NB4 (cell line): ENCODE results near the gene CFAP58.

Experiments
- DNase-seq: peaks from one replicate; pipeline ENCODE4 v3.0.0; 2010; ENCODE audit warnings: low read depth
- H3K4me3 ChIP-seq: one replicate; pipeline ENCODE4 v1.5.1; 2011; ENCODE audit warnings: mild to moderate bottlenecking, low read depth, low read length, moderate library complexity
- MYC ChIP-seq: IDR thresholded peaks from 2 replicates; pipeline ENCODE4 v1.6.1; 2011; ENCODE audit warnings: low read depth, low read length
- POLR2A ChIP-seq: IDR thresholded peaks from 2 replicates; pipeline ENCODE4 v1.6.1; 2011; ENCODE audit warnings: mild to moderate bottlenecking; ENCODE audit not compliant: insufficient read length; ENCODE audit errors: extremely low read depth
- TF ChIP-seq, protein P1 (sequence below): IDR thresholded peaks from 2 replicates; pipeline ENCODE4 v1.6.1; 2011; ENCODE audit warnings: low read depth, low read length
- TF ChIP-seq, protein P2 (sequence below): IDR thresholded peaks from one replicate; pipeline ENCODE4 v1.5.1; 2012; ENCODE audit warnings: low read depth, low read length

CFAP58 gene

DNA sequence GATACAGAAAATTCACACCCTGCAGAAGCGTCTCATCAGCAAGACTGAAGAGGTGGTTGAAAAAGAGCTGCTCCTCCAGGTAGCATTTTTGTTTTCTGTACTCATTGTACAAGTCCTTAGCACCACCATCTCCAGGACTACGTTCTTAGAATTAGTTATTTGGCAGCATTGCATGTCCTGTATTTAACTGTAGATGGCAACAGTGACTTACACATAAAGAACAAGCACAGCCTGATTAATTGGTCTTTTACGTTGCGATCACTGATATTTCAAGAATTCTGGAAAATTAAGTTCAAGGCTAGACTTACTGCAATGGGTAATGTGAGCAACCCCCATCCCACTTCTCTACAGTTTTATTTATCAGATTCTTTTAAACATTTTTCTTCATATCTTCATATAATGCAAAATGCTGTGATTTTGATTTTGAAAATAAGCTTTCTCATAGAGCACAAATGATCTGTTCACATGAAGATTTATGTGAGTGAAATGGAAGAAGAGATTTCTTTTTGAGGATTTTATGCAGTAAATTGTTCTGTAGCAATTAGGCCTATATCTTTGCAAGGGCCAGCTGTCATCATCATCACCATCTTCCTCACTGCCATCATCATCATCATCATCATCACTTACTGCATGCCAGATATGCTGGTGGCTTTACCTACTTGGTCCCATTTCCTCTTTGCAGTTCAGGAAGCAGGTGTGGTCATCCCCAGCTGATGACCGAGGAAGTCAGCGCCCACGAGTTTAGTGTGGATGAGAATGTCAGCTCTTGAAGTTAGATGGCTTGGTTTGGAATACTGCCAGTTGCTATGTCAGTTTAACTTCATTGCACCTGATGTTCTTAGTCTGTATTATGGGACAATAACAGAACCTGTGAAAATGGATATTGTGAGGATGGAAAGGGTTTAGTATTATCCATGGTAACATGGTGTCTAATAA is 53.4 kb downstream of the CFAP58 start:
- peak; percentile 55 for DNase-seq

DNA sequence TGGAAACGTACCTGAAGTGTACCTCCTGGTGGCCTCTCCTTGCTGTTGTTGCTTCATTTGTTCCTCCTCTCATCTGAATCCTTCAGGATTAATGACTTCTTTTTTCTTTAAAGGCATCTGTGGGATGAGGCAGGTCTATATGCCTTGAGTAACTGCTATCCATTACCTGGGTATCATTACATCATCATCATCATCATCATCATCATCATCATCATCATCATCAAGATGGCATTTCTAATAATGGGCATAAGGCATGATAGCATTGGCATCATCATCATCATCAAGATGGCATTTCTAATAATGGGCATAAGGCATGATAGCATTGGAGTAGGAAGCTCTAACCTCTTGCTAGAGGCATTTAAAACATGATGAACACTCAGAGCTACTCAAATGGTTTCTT is 59.9 kb downstream of the CFAP58 start:
- TF ChIP-seq MYC (no peak), POLR2A (no peak)
- TF ChIP-seq, protein P1, sequence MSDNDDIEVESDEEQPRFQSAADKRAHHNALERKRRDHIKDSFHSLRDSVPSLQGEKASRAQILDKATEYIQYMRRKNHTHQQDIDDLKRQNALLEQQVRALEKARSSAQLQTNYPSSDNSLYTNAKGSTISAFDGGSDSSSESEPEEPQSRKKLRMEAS: no peak
- TF ChIP-seq, protein P2, sequence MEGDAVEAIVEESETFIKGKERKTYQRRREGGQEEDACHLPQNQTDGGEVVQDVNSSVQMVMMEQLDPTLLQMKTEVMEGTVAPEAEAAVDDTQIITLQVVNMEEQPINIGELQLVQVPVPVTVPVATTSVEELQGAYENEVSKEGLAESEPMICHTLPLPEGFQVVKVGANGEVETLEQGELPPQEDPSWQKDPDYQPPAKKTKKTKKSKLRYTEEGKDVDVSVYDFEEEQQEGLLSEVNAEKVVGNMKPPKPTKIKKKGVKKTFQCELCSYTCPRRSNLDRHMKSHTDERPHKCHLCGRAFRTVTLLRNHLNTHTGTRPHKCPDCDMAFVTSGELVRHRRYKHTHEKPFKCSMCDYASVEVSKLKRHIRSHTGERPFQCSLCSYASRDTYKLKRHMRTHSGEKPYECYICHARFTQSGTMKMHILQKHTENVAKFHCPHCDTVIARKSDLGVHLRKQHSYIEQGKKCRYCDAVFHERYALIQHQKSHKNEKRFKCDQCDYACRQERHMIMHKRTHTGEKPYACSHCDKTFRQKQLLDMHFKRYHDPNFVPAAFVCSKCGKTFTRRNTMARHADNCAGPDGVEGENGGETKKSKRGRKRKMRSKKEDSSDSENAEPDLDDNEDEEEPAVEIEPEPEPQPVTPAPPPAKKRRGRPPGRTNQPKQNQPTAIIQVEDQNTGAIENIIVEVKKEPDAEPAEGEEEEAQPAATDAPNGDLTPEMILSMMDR: no peak
- no peak overlapping the region for H3K4me3 ChIP-seq
- no peak for DNase-seq

More for the DNA sequence above, 53.4 kb downstream of the CFAP58 start:
- TF ChIP-seq, protein P2: peak; percentile 54
- TF ChIP-seq POLR2A: no peak
- no peak overlapping the region for H3K4me3 ChIP-seq

DNA sequence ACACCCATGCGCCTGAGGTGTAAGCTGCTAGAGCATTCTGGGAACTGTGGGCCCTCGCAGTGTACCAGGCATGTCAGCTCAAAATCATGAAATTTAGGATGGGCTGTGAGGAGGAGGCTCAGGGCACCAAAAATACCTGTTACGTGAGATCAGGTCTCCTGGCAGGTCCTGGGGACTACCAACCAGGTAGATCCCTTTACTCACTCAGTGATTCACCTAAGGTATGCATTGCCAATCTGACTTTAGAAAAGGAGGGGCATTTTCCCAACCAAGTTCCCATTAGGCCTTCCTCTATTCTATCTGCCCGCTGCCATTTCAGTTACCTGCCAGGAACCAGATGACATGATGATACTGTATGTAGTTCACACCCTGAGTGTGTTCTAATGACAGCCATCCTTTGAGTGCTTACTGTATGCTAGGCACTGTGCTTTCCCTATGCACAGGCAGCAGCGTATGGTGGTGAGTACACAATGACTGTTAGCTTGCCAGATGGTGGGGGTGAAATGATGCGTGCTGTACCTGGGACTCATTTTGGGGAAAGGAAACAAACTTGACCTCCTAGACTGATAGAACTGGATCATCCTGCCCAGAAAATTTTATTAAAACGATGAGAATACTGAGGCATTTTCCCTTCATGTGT is 62.0 kb downstream of the CFAP58 start:
- H3K4me3 ChIP-seq: no peak overlapping the region
- no peak for DNase-seq
- TF ChIP-seq MYC (no peak), POLR2A (no peak)
- TF ChIP-seq, protein P1: no peak
- TF ChIP-seq, protein P2: no peak

- H3K4me3 ChIP-seq: no peak overlapping the region
- TF ChIP-seq, protein P1: no peak
- TF ChIP-seq POLR2A (no peak), MYC (no peak)
- TF ChIP-seq, protein P2: no peak
- DNase-seq: no peak
These were observed 63.2 kb downstream of the CFAP58 start for GRCh38 chr10:104416851-104417250.

DNA sequence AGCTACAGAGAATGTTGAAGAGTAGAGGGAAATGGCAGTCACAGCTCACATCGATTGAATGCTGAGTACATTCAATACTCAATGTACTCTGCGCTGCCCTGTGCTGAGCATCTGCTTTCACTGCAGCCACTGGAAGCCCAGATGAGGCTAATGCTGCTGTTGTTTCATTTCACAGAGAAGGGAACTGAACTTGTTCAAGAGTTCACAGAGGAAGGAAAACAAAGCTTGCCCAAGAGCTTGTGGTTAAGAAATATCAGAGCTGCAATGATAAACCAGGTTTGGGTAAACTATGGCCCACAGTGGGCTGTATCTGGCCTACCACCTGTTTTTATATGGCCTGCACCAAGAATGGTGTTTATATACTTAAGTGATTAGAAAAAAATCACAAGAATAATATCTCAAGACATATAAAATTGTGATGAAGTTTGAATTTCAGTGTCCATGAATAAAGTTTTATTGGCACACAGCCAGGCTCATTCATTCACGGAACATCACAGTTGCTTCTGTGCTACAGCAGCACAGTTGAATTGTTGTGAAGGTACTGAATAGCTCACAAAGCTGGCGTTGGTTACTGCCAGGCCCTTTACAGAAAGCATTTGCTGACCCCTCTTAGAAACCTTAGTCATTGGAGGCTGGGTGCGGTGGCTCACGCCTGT is 64.1 kb downstream of the CFAP58 start:
- DNase-seq: peak; percentile 65
- H3K4me3 ChIP-seq: no peak overlapping the region

More for the DNA sequence above, 64.1 kb downstream of the CFAP58 start:
- TF ChIP-seq POLR2A: no peak
- no peak for TF ChIP-seq MYC
- TF ChIP-seq, protein P1: no peak
- TF ChIP-seq, protein P2: no peak
